CD1c-positive myeloid dendritic cell (primary cell): Measurements from ENCODE around the gene PPP4R2.

ENCODE experiments used
- DNase-seq: peaks from one replicate; pipeline ENCODE4 v3.0.0-alpha.2; 2016; ENCODE audit errors: extremely low spot score

The PPP4R2 gene

GRCh38 chr3:72996473-72997333 lies at the start of gene PPP4R2:
Gene PPP4R2, plus strand, starts transcription at chr3:72996811. Its CDS starts 227 bp downstream, at chr3:72997038.
- peak; percentile 96 for DNase-seq

DNA sequence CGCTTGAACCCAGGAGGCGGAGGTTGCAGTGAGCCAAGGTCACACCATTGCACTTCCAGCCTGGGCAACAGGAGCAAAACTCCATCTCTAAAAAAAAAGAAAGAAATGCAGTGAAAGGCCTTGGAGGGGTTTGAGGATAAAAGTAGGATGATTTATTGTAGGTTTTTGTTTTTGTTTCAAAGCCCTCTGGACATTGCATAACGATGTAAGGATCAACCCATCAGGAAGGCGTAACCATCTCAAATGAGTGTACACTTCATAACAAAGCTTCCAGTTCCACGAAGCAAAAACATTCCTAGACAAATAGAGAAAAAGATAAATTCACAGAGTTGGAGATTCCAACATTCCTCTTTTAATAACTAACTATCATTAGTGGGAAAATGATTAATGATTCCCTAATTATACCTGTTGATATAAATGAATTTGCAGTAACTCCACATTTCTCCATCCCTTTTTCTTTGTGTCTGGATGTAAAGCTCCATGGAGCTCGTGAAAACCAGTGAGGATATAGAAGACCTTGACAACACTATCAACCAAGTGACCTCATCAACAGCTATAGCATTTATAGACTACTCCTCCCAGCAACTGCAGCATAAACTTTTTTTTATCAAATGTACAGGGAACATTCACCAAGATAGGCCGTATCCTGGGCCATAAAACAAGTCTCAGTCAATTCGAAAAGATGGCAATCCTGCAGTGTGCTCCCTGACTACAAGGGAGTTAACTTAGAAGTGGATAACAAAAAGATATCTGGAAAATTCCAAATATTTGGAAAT lies 48.7 kb upstream of the PPP4R2 start:
- no peak for DNase-seq

GRCh38 chr3:72949016-72949415 lies 47.6 kb upstream of the PPP4R2 start:
- no peak for DNase-seq

DNA sequence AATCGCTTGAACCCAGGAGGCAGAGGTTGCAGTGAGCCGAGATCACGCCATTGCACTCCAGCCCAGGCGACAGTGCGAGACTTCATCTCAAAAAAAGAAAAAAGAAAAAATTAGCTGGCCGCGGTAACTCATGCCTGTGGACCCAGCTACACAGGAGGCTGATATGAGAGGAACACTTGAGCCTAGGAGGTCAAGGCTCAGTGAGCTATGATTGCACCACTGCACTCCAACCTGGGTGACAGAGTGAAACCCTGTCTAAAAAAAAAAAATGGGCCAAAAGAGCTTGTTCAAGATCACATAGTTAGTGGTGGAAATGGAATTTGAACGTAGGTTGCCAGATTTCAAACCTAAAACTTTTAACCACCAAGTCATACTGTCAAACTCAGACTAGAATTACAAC lies 46.2 kb upstream of the PPP4R2 start:
- DNase-seq = no peak

DNA sequence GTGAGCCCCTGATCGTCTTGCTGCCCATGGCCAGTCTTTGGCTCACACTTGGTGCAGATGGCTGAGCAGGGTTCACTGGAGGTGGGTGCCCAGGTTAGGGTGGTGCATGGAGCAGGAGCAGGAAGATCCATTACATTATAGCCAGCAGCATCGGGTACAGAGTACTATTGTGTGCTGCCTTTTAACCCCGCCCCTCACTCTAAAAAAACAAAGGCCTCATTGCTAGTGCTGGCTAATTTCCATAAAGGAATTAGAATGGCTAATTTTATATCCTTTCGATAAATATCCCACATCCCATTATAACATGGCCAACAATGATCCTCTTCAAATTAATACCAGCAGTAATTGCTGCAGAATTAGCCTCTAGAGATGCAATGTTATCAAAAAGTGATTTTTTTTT lies 45.8 kb upstream of the PPP4R2 start:
- DNase-seq = no peak

DNA sequence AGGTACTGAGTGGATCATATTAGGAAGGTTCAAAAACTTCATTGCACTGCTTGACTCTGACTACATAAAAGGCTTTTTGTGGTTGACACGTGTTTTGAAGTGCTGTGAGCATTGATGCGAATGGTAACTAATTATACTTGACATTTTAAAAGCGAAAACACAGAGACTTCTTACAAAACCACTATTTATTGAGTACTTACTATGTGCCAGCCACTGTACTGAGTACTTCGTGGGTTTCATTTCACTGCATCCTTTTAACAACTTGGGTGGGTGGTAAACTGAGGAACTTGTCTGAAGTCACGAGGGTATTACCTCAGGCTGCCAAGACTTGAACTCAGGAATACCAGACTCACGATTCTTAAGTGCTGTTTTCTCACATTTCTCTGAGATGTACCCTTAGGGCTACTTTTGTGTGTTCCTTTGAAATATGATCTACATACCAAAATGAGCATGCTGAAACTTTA lies 45.3 kb upstream of the PPP4R2 start:
- DNase-seq = no peak

GRCh38 chr3:72953325-72953956 lies 43.2 kb upstream of the PPP4R2 start:
- no peak for DNase-seq

GRCh38 chr3:72957297-72957696 lies 39.3 kb upstream of the PPP4R2 start:
- no peak for DNase-seq

DNA sequence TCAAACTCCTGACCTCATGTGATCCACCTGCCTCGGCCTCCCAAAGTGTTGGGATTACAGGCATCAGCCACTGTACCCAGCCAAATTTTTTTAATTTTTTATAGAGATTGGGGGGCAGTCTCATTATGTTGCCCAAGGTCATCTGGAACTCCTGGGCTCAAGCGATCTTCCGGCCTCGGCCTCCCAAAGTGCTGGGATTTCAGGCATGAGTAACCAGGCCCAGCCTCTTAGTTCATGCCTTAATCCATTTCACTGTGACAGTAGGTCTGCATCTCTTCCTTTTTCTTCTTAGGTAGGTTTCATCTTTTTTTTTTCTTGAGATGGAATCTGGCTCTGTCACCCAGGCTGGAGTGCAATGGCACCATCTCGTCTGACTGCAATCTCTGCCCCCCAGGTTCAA lies 37.3 kb upstream of the PPP4R2 start:
- DNase-seq = no peak

DNA sequence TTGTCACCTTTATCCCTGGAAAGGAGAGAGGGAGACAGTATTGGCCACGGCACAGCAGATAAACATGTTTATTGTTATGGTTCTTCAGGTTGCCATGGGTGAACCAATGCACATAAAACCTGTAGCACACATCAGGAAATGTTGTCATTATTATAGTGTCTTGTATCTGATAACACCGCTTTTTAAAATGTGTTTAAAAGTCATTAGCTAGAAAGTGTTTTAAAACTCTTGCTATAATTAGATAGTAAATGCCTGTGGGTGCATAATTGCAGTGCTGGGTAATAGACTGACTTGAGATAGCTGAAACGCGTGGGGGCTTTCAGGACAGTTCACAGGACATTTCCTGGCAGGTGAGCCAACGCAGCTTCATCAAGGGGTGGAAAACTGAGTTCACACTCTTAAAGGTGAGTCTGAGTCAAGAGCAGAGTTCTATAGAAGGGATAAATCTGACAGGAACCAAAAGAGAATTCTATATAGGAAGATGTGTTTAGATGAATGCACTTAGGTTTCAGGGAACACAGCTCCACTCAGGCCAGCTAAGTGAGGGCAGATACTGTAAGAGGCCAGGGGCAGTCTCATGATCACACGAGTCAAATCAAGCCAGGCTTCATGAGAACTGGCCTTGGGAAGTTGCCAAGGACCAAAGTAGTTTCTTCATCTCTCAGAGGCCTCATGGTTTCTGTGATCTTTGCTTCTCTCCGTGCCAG lies 35.6 kb upstream of the PPP4R2 start:
- no peak for DNase-seq

DNA sequence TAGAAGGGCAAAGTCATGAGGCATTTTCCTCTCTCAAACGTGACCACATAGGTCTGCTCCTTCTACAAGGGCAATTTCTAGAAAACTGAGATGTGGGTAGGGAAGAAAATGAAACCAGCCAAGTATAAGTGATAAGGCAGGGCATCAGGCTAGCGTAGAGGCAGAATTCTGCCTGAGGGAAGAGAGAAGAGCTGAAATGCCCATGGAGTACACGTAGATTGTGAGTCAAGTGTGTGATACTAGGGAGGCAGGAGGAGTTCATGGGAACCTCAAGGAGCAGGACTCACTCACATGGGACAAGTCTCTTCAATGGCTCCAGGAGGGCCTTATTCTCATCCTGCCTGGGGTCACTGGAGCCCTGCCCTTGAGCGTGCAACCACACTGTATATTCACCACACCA lies 34.9 kb upstream of the PPP4R2 start:
- no peak for DNase-seq

DNA sequence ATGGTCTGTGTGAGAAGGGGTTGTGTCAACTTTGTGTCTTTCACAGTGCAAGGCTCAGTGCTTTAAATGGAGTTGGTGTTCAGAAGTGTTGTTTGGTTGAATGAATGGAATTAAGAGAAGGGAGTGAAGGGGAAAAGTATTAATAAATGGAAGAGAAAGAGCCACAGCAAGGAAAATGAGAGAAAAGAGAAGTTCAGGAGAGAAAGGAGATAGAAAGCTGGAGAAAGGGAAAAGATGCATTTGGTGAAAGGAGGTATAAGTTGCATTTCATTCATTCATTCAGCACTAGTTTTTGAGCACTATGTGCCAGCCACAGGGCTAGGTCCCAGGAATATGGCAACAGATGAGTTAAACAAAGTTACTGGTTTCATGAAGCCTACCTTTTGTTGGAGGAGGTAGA lies 34.3 kb upstream of the PPP4R2 start:
- DNase-seq = no peak

- DNase-seq = no peak
Observed at GRCh38 chr3:72964633-72965032, 32.0 kb upstream of the PPP4R2 start.

- no peak for DNase-seq
Observed at GRCh38 chr3:72968266-72968664, 28.3 kb upstream of the PPP4R2 start.

- no peak for DNase-seq
Observed at GRCh38 chr3:72969766-72970165, 26.8 kb upstream of the PPP4R2 start.

GRCh38 chr3:72970942-72971341 lies 25.7 kb upstream of the PPP4R2 start:
- no peak for DNase-seq

GRCh38 chr3:72972706-72973030 lies 23.9 kb upstream of the PPP4R2 start:
- no peak for DNase-seq

DNA sequence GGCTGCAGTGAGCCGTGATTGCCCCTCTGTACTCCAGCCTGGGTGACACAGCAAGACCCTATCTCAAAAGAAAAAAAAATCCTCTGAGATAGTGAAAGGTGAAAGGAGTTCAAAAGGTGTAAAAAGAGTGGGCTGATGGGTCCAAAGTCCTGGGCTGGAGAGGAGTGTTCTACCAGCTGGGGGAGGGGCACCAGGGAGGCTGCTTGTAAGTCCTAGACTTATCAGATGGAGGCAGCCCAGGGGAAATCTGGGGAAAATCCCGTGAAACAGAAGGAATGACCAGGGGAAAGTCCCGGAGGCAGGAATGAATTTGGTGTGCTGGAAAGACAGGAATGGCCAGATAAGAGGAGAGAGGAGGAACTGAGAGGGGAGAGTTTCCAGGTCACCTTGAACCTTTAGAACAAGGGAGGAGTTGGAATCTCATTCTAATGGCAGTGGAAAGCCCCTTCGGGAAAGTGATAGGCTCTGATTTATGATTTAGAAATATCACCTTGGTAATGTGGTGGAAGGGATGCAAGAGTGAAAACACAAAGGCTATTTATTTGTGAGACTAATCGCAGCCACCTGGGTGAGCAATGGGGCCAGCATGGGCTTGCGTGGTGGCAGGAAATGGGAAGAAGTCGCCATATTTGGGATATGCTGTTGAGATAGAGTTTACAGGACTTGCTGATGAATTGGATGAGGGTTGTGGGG lies 23.4 kb upstream of the PPP4R2 start:
- DNase-seq = no peak

- no peak for DNase-seq
Observed at GRCh38 chr3:72973786-72974185, 22.8 kb upstream of the PPP4R2 start.

GRCh38 chr3:72974956-72975355 lies 21.7 kb upstream of the PPP4R2 start:
- no peak for DNase-seq

DNA sequence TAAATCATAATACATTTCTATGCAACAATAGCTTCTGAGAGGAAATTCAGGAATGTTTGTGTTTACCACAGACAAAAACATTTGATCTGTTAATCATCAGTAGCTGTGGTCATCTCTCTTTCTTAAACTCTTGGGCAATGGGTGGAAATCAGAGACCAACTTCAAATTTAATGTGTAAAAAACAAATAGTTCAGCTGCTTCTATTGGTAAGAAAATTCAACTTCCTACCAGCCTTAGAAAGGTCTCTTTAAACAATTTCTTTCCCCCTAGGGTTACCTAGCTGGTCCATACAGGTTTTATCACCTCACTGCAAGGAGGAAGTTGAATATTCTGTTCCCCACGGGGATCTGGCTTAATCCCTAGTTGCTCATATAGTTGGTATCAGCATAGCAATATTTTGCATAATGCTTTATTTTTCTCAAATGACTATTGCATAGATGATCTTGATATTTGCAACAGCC lies 20.3 kb upstream of the PPP4R2 start:
- DNase-seq = no peak
